ENCODE results near the gene NLRP8.
"Not testable (repeated sequence)": the region's sequence is repeated elsewhere in the genome, so short reads cannot be mapped to it uniquely, and the experiment has no call there.

Gene NLRP8

DNA sequence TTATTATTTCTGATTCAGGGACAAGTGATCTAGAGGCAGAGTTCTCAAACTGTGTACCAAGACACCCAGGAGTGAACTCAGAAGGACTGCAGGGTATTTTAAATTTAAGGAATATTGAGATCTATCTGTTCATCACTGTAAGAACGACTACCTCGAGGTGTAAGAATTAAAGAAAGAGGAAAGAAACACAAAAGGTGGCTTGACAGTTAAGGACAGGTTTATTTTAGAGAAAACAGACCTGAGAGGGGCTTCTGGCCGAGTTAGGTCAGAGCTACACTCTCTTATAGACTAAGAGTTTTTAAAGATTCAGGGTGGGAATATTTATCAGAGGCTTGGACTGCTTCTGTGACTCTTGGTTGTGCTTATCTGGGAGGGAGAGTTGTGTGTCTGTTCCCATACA lies 26.4 kb downstream of the NLRP8 start:
- DNase-seq (ENCODE audit: low read depth), result no peak

DNA sequence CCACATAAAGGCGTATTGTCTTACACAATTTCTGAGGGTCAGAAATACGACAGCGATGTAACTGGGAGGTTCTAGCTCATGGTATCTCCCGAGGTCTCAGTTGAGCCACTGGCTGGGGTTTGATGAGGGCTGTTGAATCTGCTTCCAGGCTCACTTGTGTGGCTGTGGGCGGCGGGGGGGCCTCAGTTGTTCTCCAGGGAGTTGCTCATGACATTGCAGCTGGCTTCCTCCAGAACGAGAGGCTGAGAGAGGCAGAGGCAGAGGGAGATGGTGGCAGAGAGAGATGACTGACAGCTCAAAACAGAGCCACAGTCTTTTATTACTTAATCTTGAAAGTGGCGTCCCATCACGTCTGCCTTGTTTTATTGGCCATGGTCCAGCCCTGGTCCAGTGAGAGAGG lies 32.8 kb downstream of the NLRP8 start:
- DNase-seq (ENCODE audit: low read depth), result no peak

DNA sequence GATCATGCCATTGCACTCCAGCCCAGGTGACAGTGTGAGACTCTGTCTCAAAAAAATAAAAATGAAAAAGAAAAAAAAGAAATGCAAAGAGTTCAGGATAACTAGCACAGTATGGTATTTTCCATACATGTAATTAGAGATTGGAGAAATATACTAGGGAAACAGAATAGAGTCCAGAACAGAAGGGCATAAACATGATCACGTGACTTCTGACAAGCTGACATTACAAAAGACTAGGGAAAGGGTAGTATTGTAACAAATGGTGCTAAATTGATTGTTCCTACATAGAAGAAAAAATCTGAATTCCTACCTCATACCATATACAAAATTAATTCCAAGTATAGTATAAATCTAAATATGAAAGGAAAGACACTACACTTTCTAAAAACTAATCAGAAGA lies 37.6 kb downstream of the NLRP8 start:
- DNase-seq (ENCODE audit: low read depth), result no peak

DNA sequence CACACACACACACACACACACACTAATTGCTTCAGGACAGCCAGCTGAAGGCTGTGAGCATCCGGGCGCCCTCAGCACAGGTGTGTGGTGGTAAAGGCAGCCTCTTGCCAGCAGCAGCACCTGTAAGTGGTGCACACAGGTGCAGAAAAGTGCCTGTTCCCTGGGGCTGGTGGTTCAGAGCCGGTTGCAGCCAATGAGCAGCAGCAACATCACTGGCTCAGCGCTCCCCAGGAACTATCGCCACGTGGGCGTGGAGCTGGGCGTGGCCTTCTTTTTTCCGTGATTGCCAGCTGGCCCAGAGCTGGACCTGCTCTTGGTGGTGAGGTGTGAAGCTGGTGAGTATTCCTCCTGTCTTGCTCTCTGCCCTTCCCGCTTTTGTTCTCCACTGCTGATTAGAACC lies 38.9 kb downstream of the NLRP8 start, which contains the start of gene NLRP5:
Gene NLRP5 (plus strand): TSS at position 289 of the 400 bp plus-strand sequence.
- no peak for DNase-seq (ENCODE audit: low read depth)

DNA sequence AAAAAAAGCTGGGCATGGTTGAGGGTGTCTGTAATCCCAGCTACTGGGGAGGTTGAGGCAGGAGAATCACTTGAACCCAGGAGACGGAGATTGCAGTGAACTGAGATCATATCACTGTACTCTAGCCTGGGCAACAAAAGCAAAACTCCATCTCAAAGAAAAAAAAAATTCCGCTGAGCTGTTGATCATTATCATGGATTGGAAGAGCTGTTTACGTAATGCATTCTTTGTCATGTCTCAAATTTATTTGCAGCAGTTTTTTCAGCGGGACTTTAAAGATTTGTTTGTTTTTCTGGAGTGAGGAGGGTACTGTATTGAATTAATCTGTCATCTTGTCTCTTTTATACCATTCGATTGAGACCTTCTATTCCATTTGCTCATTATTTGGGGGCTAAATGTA lies 43.2 kb downstream of the NLRP8 start:
- DNase-seq (ENCODE audit: low read depth), result no peak

DNA sequence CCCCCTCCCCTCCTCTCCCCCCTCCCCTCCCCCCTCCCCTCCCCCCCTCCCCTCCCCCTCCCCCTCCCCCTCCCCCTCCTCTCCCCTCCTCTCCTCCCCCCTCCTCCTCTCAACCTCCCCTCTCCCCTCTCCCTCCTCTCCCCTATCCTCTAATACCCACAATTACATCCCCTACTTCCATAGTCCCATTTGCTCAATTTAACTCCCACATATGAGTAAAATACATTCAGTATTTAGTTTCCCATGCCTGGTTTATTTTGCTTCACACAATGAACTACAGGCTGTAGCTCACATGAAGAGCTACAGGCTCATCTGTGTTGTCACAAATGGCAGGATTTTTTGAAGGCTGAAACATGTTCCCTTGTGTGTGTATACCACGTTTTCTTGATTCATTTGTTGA lies 45.9 kb downstream of the NLRP8 start:
- no peak for DNase-seq (ENCODE audit: low read depth)

DNA sequence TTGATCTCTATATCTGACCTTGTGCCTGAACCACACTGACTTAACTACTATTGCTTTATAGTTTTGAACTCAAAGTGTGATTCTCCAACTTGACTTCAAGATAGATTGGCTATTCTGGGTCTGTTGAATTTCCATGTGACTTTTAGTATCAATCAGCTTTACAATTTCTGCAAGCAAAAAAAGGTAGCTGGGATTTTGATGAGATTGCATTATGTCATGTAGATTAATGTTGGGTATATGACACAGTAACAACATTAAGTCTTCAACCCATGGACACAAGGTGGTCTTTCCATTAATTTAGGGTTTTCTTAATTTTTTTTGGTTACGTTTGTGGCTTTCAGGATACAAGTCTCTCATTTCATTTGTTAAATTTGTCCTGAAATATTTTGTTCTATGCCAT lies 67.1 kb downstream of the NLRP8 start:
- no peak for DNase-seq (ENCODE audit: low read depth)

DNA sequence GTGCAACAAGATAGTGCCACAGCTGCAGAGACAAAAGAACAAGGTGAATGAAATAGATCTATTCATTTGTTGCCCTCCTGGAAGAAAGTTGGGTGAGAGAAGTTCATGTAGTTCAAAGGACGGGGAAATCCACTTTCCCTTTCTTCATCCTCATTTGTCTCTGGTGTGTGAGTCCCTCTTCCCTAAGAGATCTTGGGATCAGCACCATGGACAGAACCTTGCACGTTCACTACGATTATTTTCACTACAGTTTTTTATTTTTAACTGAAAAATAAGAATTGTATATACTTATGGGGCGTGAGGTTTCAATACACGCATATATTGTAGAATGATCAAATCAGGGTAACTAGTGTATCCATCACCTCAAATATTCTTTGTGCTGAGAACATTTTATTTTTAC lies 68.1 kb downstream of the NLRP8 start:
- DNase-seq (ENCODE audit: low read depth), result no peak

DNA sequence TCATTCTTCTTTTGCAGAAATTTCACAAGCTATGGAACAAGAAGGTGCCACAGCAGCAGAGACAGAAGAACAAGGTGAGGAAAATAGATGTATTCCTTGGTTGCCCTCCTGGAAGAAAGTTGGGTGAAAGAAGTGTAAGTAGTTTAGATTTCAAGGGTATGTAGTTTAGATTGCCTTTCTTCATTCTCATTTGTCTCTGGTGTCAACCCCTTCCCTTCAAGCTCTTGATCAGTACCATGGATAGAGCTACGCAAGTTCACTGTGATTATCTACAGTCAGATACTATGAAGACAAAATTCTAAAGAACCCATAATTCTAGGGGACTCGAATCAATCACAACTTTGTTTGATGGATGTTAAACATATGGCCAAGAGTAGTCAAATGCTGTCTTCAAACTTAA lies 71.7 kb downstream of the NLRP8 start:
- not testable (repeated sequence) for DNase-seq (ENCODE audit: low read depth)

DNA sequence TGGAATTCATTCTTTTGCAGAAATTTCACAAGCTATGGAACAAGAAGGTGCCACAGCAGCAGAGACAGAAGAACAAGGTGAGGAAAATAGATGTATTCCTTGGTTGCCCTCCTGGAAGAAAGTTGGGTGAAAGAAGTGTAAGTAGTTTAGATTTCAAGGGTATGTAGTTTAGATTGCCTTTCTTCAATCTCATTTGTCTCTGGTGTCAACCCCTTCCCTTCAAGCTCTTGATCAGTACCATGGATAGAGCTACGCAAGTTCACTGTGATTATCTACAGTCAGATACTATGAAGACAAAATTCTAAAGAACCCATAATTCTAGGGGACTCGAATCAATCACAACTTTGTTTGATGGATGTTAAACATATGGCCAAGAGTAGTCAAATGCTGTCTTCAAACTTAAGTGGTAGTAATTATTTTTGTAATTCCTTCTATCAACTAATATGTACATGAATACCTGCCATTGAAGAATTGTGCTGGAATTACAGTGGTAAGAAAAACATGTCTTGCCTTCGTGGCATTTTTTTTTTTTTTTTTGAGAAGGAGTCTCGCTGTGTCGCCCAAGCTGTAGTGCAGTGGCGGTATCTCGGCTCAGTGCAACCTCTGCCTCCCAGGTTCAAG lies 72.8 kb downstream of the NLRP8 start:
- DNase-seq (ENCODE audit: low read depth), result not testable (repeated sequence)

DNA sequence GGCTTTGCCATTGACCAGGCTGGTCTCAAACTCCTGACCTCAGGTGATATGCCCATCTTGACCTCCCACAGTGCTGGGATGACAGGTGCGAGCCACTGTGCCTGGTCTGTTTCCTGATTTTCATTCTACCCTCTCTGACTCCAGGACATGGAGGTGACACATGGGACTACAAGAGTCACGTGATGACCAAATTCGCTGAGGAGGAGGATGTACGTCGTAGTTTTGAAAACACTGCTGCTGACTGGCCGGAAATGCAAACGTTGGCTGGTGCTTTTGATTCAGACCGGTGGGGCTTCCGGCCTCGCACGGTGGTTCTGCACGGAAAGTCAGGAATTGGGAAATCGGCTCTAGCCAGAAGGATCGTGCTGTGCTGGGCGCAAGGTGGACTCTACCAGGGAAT lies 79.1 kb downstream of the NLRP8 start:
- no peak for DNase-seq (ENCODE audit: low read depth)
